ENCODE results near the gene AARS1.
"Not testable (repeated sequence)": the region's sequence is repeated elsewhere in the genome, so short reads cannot be mapped to it uniquely, and the experiment has no call there.

GRCh38 chr16:70292148-70292547 is 2.8 kb upstream of the AARS1 start:
- not testable (repeated sequence) for TF ChIP-seq CTCF, POLR2AphosphoS5, POLR2A, EP300 (IDR thresholded peaks at IDR 0.05)

Data from sigmoid colon (tissue), 4 donors.